HuH-7.5 (cell line): ENCODE data around the gene STPG2.

Experiments
- DNase-seq: peaks from one replicate; pipeline ENCODE4 v3.0.0; 2011; ENCODE audit warnings: low spot score

STPG2 gene

DNA sequence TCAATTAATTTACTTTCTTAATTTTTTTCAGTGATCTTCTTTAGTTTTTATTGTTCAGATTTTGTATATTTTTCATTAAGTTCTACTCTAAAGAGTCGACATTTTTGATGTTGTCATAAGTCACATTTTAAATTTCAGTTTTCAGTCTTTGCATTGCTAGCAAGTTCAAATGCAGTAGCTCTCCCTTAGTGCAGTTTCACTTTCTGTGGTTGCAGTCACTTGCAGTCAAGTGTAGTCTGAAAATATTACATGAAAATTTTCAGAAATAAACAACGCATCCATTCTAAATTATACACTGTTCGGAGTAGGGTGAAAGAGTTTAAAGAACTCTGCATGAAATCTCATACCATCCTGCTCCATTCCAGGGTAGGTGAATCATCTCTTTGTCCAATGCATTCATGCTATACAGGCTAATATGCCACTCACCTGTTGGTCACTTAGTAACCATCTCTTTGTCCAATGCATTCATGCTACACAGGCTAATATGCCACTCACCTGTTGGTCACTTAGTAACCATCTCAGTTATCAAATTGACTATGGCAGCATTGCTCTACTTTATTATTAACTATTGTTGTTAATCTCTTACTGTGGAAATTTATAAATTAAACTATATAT lies 356.9 kb downstream of the STPG2 start:
- no peak for DNase-seq

- no peak for DNase-seq
Observed at GRCh38 chr4:97778174-97778573, 365.1 kb downstream of the STPG2 start.

DNA sequence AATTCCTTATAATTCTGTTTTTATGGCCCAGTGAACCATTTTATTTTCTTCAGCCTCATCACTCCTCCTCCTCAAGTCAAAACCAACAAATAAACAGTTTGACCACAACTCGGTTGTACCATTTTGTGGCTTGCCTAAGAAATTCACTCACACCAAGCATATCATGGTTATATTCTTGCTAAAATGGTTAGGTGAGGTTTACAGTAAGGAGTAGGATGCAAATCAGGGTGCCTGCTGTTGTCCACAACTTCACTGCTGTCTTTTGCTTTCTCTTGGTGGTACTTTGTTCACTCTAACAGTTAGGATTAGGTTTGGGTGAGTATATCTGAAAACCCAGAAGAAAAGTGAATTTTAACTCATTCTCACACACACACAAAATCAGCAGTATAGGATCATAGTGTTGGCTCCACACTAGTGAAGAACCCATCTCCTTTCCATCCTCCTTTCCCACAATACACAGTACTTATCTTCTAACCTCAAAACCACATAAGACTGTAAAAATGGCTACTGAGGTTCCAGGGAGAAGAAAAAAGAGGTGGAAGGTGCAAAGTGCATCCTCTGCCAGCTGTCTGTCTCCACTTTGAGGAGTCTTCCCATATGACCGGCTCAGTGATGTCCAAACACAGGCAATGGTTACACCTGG lies 368.8 kb downstream of the STPG2 start:
- DNase-seq, result no peak

GRCh38 chr4:97770222-97770621 lies 373.1 kb downstream of the STPG2 start:
- DNase-seq, result no peak

GRCh38 chr4:97762115-97762512 lies 381.2 kb downstream of the STPG2 start:
- DNase-seq, result no peak

DNA sequence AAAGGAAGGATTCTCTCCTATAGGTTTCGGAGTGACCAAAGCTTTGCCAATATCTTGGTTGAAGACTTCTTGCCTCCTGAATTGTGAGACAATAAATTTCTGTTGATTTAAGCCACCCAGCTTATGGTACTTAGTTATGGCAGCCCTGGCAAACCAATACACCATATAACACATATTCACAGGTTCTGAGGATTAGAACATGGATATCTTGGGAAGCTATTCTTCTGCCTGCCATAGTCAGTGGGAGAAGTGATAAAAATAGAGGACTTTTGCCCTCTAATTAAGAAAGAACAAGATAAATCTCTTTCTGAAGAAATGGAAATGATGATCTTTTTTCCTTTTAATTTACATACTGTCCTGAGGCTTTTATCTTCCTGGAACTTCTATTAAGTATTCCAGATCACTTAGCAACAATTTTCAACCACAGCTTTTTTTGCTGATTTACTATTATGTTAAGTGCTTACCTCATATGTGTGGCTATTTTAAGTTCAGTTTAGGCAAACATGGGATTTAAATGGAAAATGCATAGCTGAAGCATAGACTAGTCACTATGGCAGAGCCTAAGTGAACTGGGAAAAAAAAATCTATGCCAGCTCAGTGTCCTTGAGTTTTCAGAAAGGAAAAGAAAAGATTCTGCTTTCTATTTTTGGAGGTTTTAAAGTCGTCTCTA lies 381.7 kb downstream of the STPG2 start:
- no peak for DNase-seq

DNA sequence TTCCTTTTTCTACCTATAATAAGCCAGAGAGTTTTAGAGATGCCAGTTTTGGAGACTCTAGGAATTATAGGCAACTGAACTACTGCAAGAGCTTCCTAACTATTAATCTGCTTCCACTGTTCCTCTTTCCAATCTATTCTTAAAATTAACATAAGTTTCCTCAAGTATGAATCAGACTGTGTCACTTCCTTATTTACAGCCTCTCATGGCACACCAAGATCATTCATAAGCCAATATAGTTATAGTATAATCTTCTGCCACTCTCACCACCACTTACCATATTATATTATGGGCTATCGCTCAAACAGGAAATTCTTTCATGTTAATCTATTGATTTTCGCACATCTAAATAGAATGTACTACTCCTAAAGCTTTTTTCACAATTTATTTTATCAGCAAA lies 383.5 kb downstream of the STPG2 start:
- no peak for DNase-seq

GRCh38 chr4:97752599-97752998 lies 390.7 kb downstream of the STPG2 start:
- no peak for DNase-seq

- DNase-seq, result no peak
Observed at GRCh38 chr4:97747945-97748344, 395.3 kb downstream of the STPG2 start.

- no peak for DNase-seq
Observed at GRCh38 chr4:97720869-97721432, 422.3 kb downstream of the STPG2 start.

- DNase-seq, result no peak
Observed at GRCh38 chr4:97691111-97691605, 452.1 kb downstream of the STPG2 start.

- no peak for DNase-seq
Observed at GRCh38 chr4:97670703-97671269, 472.5 kb downstream of the STPG2 start.

- DNase-seq, result no peak
Observed at GRCh38 chr4:97665553-97665952, 477.7 kb downstream of the STPG2 start.

DNA sequence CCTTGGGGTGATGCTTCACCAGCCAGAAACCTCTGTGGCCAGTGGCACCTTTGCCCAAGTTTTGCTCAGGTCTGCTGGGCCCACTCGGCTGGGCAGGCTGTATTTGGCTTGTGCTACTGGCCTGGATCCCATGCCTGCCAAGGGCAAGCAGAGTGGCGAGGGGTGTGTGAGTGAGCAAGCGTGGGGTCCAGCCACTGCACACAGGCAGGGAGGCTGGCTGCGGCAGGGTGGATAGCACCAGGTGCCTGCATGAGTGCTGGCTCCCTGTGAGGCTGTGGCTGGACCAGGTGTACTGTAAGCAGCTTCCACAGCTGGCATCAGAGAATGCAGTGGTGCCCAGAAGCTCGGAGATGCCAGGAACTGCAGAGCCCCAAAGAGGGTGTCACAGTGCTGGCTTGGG lies 478.5 kb downstream of the STPG2 start:
- no peak for DNase-seq

- DNase-seq, result no peak
Observed at GRCh38 chr4:97662133-97662532, 481.1 kb downstream of the STPG2 start.

- DNase-seq, result peak; percentile 0
Observed at GRCh38 chr4:97656044-97656720, 487.1 kb downstream of the STPG2 start.

DNA sequence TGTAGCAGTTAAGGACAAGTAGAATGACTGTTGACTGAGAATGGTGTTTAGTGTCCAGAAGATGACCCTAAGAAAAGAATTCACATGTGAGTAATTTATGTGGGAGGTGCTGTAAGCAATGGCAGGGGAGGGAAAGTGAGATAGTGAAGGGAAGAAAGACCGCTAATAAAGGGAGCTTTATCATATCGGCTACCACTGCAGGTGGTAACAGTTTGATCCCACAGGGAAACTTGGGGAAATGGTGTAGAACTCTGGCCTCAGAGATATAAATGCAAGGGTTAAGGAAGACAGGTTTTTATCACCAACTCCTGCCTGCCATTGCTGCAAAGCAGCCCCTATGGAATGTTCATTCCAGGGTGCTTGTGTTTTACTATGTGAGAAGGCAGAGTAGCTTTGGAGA lies 489.6 kb downstream of the STPG2 start:
- no peak for DNase-seq

GRCh38 chr4:97646997-97647396 lies 496.3 kb downstream of the STPG2 start:
- DNase-seq, result no peak

- no peak for DNase-seq
Observed at GRCh38 chr4:97645071-97645821, 498.0 kb downstream of the STPG2 start.

GRCh38 chr4:97643179-97643578 lies 500.1 kb downstream of the STPG2 start:
- DNase-seq, result no peak

DNA sequence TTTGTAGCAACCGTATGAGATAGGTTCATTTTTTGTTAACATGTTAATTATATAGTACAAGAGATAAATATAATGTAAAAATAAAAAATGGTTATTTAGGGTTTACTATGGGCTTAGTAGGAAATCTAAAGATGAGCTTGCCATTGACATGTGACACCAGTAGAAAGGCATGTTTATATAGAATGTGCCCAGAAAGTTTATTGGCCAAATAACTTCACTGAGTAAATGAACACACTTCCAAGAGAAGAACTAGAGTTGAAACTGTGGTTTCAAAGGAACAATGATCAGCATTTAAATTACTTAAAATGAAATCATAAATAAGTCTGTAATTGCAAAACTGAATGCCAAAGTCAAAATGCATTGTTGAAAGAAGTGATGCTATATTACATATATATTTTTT lies 503.3 kb downstream of the STPG2 start:
- no peak for DNase-seq
